ENCODE results near the gene RARA.
A peak's percentile ranks its signal among the peaks of the same experiment; 100 is the strongest.

The RARA gene

DNA sequence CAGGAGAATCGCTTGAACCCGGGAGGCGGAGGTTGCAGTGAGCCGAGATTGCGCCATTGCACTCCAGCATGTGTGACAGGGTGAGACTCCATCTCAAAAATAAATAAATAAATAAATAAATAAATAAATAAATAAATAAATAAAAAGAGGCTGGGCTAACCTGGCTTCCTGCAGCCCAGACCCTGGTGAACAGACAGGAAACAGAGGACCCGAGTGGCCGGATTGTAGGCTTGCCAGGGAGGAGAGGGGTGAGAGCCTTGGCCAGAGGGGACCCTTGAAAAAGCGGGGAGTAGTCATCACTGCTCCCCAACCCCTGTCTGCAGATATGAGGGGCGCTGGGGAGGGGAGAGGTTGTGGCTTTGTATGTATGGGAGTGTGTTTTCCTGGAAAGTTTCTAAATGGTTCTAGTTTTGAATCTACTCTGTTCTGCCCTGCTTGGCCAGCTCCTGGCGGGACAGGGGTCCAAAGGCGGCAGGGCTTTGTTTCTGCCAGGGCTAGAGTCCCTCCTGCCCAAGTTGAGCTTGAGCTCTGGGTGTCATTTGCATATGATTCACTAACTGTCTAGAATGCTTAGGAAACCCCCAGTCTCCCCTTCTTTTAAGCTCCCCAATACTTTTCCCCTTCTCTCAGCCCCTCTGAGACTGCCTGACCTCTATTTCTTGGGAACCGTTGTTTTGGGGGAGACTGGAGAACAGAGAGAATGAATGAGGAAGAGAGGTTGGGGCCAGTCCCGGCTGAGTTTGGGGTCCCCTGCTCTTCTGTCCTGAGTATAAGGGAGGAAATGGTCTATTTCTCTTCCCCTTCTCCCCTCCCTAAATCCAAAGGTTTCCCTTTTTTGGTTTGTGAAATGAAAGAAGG lies 16.4 kb downstream of the RARA start:
- TF ChIP-seq, protein P1, sequence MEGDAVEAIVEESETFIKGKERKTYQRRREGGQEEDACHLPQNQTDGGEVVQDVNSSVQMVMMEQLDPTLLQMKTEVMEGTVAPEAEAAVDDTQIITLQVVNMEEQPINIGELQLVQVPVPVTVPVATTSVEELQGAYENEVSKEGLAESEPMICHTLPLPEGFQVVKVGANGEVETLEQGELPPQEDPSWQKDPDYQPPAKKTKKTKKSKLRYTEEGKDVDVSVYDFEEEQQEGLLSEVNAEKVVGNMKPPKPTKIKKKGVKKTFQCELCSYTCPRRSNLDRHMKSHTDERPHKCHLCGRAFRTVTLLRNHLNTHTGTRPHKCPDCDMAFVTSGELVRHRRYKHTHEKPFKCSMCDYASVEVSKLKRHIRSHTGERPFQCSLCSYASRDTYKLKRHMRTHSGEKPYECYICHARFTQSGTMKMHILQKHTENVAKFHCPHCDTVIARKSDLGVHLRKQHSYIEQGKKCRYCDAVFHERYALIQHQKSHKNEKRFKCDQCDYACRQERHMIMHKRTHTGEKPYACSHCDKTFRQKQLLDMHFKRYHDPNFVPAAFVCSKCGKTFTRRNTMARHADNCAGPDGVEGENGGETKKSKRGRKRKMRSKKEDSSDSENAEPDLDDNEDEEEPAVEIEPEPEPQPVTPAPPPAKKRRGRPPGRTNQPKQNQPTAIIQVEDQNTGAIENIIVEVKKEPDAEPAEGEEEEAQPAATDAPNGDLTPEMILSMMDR (IDR thresholded peaks at IDR 0.05; ENCODE audit: low read depth, low read length, missing control alignments) = no peak
- no peak for DNase-seq (ENCODE audit: low read depth)
- peak overlapping the region; percentile 42 for H3K4me3 ChIP-seq (ENCODE audit: low read depth, low read length)

DNA sequence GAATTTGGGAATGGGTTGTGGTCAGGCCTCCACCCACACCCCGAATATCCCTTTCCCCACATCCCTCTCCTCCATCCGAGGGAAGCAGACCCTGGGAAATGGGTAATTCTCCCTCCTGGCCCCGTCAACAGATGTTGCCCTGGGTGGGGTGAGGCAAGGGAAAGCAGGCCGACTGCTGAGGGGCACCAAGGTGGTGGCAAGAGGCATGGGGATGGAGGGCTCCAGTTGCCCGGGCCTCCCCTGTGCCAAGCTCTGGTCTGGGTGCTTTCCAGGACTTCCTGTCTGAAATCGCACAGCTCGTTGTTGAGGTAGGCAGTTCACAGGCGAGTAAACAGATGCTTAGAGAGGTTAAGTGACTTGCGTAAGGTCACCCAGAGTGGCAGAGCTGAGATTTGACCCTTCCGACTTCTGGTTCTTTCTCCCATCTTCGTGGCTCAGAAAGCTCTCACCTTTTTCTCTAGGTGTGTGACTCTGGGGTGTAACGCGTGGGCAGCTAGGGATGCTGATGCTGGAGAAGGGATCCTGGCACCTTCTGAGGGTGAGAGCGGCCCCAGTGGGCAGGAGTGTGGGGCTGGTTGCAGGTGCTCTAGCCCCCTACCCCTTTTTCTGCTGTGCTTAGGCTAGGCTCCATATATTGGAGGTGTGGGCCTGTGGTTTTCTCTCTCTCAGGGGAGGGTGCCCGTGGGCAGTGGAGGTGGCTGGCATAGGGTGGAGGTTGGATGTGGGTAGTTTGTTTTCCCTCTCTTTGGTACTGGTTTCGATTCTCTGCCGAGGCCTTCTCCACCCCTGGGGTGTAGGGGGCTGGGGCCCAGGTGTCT lies 17.2 kb downstream of the RARA start:
- TF ChIP-seq, protein P1 (IDR thresholded peaks at IDR 0.05; ENCODE audit: low read depth, low read length, missing control alignments) = no peak
- DNase-seq (ENCODE audit: low read depth) = no peak

DNA sequence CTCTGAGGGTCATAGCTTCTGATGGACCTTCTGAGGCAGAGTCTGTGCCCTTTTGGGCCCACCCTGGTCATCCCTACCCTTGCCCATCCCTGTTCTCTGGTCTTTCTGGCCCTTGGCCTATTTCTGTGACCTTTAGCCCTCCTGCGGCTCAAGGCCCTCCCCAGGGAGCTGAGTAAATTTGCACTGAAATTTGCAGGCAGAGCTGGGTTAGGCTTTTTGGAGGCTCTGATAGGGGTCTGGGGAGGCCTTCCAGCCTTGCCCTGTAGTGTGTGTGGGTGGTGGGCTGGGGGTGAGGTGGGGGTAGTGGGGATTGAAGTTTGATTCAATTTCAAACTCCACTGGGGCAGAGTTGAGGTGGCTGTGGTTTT lies 17.8 kb downstream of the RARA start:
- peak overlapping the region; percentile 42 for H3K4me3 ChIP-seq (ENCODE audit: low read depth, low read length)
- DNase-seq (ENCODE audit: low read depth) = no peak
- TF ChIP-seq, protein P1 (IDR thresholded peaks at IDR 0.05; ENCODE audit: low read depth, low read length, missing control alignments) = no peak

More for the DNA sequence above, 17.2 kb downstream of the RARA start:
- H3K4me3 ChIP-seq (ENCODE audit: low read depth, low read length) = peak overlapping the region; percentile 42

DNA sequence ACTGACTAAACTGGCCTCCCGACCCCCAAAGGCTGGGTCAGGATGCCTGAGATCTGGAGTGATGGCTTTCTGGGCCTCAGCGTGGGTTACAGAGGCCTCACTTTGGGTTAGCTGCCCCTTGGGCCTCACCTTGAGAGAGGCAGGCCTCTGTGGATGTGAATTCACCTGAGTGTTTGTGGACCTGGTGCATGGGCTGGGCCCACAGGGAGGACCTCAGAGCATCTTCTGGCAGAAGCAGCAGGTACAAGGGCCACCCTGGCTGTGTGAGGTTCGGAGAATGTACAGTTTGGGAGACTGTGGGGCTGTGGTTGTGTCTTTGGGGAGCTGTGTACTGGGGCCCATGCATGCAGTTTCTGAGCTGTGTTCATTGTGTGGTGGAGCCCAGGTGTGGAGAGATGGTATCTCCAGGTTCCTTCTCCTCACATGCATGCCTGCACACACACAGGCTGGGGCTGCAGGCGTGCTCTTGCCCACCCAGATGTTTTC lies 18.3 kb downstream of the RARA start:
- H3K4me3 ChIP-seq (ENCODE audit: low read depth, low read length) = peak overlapping the region; percentile 42; the same call in 1 of the 2 replicates
- no peak for DNase-seq (ENCODE audit: low read depth)
- TF ChIP-seq, protein P1 (IDR thresholded peaks at IDR 0.05; ENCODE audit: low read depth, low read length, missing control alignments) = no peak

DNA sequence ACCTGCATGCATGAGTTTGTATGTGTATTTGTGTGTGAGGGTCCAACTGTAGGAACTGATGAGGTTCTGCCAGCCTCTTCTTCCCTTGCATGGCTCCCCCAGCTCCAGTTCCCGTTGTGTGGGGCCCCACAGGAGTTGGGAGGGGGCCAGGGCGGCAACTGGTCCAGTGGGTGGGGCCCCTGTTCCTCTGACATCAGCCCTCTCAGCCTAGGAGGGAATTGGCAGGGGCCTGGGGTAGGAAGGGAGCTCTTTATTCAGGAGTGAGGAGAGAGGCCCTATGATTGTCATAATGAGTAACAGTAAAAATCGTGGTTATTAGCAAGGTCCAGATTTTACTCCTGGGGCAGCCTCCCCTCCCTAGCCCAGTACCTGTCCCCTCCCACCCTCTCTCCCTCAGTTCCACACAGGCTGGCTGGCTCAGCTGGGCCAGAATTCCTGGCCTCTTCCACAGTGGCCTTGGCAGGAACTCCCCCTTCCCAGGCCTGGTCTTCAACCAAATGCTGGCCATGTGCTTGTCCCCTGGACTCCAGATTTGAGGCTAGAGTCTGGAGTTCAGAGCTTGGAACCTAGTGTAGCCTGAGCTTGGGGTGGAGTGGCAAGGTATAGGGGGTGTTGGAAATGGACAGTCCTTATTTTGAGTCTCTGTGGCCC lies 18.9 kb downstream of the RARA start:
- TF ChIP-seq, protein P1 (IDR thresholded peaks at IDR 0.05; ENCODE audit: low read depth, low read length, missing control alignments) = no peak
- DNase-seq (ENCODE audit: low read depth) = no peak
- peak overlapping the region; percentile 42; the same call in 1 of the 2 replicates for H3K4me3 ChIP-seq (ENCODE audit: low read depth, low read length)

DNA sequence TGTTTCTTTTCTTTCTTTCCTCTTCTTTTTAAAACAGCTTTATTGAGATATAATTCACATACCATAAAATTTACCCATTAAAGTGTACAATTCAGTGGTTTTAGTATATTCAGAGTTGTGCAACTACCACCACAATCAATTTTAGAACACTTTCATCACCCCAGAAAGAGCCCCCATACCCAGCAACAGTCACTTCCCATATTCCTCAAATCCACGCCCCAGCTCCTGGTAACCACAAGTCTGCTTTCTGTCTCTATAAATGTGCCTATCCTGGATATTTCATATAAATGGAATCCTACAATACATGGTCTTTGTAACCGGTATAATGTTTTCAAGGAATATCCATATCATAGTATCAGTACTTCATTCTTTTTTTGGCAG lies 19.4 kb downstream of the RARA start:
- TF ChIP-seq, protein P1 (IDR thresholded peaks at IDR 0.05; ENCODE audit: low read depth, low read length, missing control alignments) = no peak
- DNase-seq (ENCODE audit: low read depth) = no peak
- H3K4me3 ChIP-seq (ENCODE audit: low read depth, low read length) = no peak overlapping the region
